GM12864 (cell line): Measurements from ENCODE around the gene FBXL12.
"Not testable (repeated sequence)": the region's sequence is repeated elsewhere in the genome, so short reads cannot be mapped to it uniquely, and the experiment has no call there.

Source experiments
- DNase-seq: peaks from one replicate; pipeline ENCODE4 v3.0.0-alpha.2; 2011; ENCODE audit warnings: low read depth
- H3K4me3 ChIP-seq: 2 replicates; pipeline ENCODE4 v1.5.1; 2011; ENCODE audit warnings: mild to moderate bottlenecking, low read depth, low read length, control low read depth
- TF ChIP-seq, protein P1 (sequence below): IDR thresholded peaks from 2 replicates; pipeline ENCODE4 v1.5.1; 2011; ENCODE audit warnings: low read depth, mild to moderate bottlenecking, moderate library complexity, low read length, control low read depth, inconsistent platforms; ENCODE audit errors: missing control alignments

Gene FBXL12

DNA sequence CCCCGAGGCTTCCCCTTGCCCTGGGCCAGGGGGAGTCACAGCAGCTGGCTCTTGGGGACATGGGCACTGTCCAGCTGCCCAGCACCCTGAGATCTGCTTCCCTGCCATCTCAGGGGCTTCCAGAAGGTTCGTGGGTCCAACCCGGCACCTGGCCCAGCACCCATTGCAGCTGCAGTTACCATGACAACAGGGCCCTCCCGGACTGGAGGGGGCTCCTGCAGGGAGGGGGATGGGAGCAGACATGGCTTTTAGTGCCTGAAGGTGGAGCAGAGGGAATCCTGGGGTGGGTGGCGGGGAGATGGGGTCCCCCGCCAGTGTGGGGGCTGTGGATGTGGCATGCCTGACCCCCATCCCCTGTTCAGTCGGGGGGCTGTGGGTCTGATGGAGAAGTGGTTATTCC is 30.9 kb upstream of the FBXL12 start:
- DNase-seq: no peak
- H3K4me3 ChIP-seq: no peak overlapping the region
- TF ChIP-seq, protein P1, sequence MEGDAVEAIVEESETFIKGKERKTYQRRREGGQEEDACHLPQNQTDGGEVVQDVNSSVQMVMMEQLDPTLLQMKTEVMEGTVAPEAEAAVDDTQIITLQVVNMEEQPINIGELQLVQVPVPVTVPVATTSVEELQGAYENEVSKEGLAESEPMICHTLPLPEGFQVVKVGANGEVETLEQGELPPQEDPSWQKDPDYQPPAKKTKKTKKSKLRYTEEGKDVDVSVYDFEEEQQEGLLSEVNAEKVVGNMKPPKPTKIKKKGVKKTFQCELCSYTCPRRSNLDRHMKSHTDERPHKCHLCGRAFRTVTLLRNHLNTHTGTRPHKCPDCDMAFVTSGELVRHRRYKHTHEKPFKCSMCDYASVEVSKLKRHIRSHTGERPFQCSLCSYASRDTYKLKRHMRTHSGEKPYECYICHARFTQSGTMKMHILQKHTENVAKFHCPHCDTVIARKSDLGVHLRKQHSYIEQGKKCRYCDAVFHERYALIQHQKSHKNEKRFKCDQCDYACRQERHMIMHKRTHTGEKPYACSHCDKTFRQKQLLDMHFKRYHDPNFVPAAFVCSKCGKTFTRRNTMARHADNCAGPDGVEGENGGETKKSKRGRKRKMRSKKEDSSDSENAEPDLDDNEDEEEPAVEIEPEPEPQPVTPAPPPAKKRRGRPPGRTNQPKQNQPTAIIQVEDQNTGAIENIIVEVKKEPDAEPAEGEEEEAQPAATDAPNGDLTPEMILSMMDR: no peak

GRCh38 chr19:9848762-9849161 is 29.9 kb upstream of the FBXL12 start:
- H3K4me3 ChIP-seq: no peak overlapping the region
- TF ChIP-seq, protein P1: no peak
- no peak for DNase-seq

DNA sequence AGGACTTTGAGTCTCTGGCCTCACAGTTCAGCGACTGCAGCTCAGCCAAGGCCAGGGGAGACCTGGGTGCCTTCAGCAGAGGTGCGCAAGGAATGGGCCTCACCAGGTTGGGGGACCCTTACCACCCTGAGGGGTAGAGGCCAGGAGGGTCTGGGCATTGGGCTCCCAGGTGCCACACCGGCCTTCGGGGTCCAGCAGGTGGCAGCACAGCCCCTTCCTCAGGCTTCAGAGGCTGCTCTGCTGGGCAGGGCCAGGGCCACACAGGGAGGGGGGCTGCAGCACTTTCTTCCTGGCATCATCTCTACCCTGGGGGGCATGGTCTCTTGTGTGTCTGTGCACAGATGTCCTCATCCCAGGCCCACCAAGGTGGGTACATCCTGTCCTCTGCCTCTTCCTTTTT is 29.2 kb upstream of the FBXL12 start:
- DNase-seq: no peak
- no peak overlapping the region for H3K4me3 ChIP-seq
- TF ChIP-seq, protein P1: peak; percentile 37

DNA sequence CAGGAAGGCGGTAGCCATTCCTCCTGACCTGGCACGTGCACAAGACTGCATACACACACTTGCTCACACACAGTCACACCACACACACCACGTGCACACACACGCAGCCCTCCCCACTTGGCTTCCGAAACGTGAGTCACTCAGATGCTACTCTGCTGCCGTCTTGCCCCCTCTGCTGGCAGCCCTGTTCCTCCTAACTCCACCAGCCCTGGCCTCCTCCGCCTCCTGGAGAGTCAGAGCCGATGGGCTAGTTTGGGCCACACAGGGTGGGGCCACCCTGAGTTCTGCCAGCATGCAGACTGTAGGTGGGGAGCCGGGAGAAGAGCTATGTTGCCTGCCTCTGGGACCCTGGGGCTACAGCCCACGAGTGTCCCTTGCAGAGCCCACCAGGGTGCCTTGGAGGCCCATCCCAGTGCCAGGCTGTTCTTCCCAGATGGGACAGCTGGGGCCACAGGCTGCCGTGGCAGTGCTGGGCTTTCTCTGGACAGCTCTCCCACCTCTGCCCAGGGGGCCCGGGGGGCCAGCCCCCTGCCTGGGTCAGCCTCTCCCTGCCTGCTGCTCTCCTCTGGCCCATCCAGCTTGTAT is 28.3 kb upstream of the FBXL12 start:
- DNase-seq: no peak
- TF ChIP-seq, protein P1: peak; percentile 34
- H3K4me3 ChIP-seq: no peak overlapping the region

DNA sequence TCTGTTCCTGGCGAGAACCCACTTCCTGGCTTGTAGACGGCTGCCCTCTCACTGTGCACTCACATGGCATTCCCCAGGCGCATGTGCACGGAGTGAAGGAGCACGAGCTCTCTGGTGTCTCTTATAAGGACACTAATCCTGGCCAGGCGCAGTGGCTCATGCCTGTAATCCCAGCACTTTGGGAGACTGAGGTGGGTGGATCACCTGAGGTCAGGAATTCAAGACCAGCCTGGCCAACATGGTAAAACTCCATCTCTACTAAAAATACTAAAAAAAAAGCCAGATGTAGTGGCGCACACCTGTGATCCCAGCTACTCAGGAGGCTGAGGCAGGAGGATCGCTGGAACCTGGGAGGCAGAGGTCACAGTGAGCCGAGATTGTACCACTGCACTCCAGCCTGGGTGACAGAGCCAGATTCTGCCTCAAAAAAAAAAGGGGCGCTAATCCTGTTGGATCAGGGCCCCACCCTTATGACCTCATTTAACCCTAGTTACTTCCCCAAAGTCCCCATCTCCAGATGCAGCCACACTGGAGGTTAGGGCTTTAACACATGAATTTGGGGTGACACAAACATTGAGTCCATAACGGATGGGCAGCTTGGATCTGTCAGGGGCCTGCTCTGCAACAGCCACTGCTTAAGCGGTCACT is 24.9 kb upstream of the FBXL12 start:
- DNase-seq, H3K4me3 ChIP-seq: not testable (repeated sequence)

GRCh38 chr19:9842834-9843625 is 24.2 kb upstream of the FBXL12 start:
- no peak for DNase-seq
- H3K4me3 ChIP-seq: no peak overlapping the region
- TF ChIP-seq, protein P1: no peak

GRCh38 chr19:9839415-9839814 is 20.5 kb upstream of the FBXL12 start:
- TF ChIP-seq, protein P1: no peak
- no peak overlapping the region for H3K4me3 ChIP-seq
- DNase-seq: no peak
